Mucosa of descending colon (tissue), 3 donors: ENCODE data around the gene MCM7. TPM values are rescaled to one million over a fixed set of nuclear protein-coding genes. Genes with fewer than 3 reads are reported as not detected.
A peak's percentile ranks its signal among the peaks of the same experiment; 100 is the strongest.

Experiments used
- ATAC-seq: fragments of 200-7000 bp; cut with Tn5 transposase; one replicate; pipeline ENCODE4 v1.9.1; 2020; ENCODE audit warnings: mild to moderate bottlenecking, moderate library complexity
- DNase-seq, 3 donors: peaks; one replicate each; pipeline ENCODE4 v3.0.0-alpha.2; 2020
- H3K36me3 ChIP-seq: fragments of 200-600 bp; one replicate; pipeline ENCODE4 v1.8.0; 2021; ENCODE audit warnings: low read depth, mild to moderate bottlenecking
- H3K4me1 ChIP-seq: fragments of 200-600 bp; one replicate; pipeline ENCODE4 v1.8.0; 2021; ENCODE audit warnings: low read depth, mild to moderate bottlenecking
- H3K4me3 ChIP-seq: fragments of 200-600 bp; one replicate; pipeline ENCODE4 v1.8.0; 2021; ENCODE audit warnings: mild to moderate bottlenecking
- H3K9me3 ChIP-seq: fragments of 200-600 bp; one replicate; pipeline ENCODE4 v1.8.0; 2021; ENCODE audit warnings: mild to moderate bottlenecking
- intact Hi-C, 2 donors: fragments of 100-400 bp; cut with DNase I in 1 of 2; cut with micrococcal nuclease in 1 of 2; formaldehyde crosslinking; loops; one replicate each; pipeline versions ENCODE4 v1.11.0 to v1.11.1; 2022; cut with DNase I, micrococcal nuclease
- total RNA-seq, 3 donors: library from RNA; stranded (reverse); fragmentation: NEBNext Ultra II Directional in 2 of 3; extraction: Animal tissue kit (Norgen Biotek cat#: 25700) in 2 of 3; gene quantifications; one replicate each; pipeline versions ENCODE4 v1.2.1 to v1.2.4, GENCODE V29; 2021 to 2023
- TF ChIP-seq, protein P1 (sequence below): fragments of 200-600 bp; IDR thresholded peaks from one replicate; pipeline ENCODE4 v1.8.0; 2022; ENCODE audit warnings: antibody characterized with exemption, mild to moderate bottlenecking
- donor health status: DM: no; HTN: no; CAD: no; lungs with moderate emphysema.
- donor health status: DM: no; HTN: no; CAD: no.
- donor health status: DM: no; HTN: yes; CAD: no.

Gene MCM7
- total RNA-seq, 3 donors from 2014 or later, result 62.7 to 92.2 (median 65.5) TPM

DNA sequence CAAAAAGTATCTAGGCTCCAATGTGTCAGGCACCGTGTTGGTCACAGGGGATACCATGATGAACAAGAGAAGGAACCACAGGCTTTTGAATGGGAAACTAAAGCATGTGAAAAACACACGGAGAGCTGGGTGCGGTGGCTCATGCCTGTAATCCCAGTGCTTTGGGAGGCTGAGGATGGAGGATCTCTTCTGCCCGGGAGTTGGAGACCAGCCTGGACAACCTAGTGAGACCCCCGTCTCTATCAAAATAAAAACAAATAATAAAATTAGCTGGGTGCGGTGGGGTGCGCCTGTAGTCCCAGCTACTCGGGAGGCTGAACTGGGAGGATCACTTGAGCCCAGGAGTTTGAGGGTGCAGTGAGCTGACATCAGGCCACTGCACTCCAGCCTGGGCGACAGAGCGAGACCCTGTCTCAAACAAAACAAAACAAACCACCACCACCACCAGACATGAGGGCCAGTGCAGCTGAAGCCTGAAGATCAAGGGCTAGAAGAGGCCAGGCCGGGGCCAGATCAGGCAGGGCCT lies 13.0 kb downstream of the MCM7 start:
- ATAC-seq (no peak), DNase-seq (no peak)
- TF ChIP-seq, protein P1, sequence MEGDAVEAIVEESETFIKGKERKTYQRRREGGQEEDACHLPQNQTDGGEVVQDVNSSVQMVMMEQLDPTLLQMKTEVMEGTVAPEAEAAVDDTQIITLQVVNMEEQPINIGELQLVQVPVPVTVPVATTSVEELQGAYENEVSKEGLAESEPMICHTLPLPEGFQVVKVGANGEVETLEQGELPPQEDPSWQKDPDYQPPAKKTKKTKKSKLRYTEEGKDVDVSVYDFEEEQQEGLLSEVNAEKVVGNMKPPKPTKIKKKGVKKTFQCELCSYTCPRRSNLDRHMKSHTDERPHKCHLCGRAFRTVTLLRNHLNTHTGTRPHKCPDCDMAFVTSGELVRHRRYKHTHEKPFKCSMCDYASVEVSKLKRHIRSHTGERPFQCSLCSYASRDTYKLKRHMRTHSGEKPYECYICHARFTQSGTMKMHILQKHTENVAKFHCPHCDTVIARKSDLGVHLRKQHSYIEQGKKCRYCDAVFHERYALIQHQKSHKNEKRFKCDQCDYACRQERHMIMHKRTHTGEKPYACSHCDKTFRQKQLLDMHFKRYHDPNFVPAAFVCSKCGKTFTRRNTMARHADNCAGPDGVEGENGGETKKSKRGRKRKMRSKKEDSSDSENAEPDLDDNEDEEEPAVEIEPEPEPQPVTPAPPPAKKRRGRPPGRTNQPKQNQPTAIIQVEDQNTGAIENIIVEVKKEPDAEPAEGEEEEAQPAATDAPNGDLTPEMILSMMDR, result no peak
- Histone ChIP-seq H3K4me3 (no peak overlapping the region), H3K4me1 (peaks cover 6% of the 10 kb centered on the region), H3K36me3 (peaks cover 7% of the 10 kb centered on the region), H3K9me3 (no peaks in the 10 kb centered on the region)
- intact Hi-C loops, result no loop called here

DNA sequence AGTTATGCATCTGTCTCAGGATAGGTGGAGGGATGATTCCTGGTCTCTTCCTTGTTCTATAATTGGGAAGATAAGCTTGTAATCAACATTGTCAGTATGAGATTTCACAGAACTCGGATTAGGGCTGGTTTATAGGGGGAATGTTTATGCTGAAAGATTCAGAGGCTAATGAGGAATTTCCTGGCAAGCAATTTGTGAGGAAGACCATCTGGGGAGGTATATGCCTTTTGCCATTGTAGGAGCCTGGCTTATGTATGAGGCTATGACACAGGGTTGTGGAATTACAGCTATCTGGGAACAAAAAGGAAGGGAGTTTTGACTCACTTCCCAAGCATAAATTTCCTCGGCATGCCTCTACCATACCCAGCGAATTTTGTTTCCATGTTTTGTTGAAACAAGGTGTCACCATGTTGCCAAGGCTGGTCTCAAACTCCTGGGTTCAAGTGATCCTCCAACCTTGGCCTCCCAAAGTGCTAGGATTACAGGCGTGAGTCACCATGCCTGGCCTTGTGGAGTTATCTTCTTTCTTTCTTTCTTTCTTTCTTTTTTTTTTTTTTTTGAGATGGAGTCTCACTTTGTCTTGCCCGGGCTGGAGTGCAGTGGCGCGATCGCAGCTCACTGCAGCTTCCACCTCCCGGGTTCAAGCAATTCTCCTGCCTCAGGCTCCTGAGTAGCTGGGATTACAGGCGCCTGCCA lies 14.0 kb downstream of the MCM7 start:
- Histone ChIP-seq H3K9me3 (no peaks in the 10 kb centered on the region), H3K4me3 (no peak overlapping the region), H3K4me1 (peaks cover 12% of the 10 kb centered on the region), H3K36me3 (peaks cover 7% of the 10 kb centered on the region)
- DNase-seq, result no peak
- ATAC-seq, result no peak
- TF ChIP-seq, protein P1, result no peak
- intact Hi-C loops, result no loop called here

DNA sequence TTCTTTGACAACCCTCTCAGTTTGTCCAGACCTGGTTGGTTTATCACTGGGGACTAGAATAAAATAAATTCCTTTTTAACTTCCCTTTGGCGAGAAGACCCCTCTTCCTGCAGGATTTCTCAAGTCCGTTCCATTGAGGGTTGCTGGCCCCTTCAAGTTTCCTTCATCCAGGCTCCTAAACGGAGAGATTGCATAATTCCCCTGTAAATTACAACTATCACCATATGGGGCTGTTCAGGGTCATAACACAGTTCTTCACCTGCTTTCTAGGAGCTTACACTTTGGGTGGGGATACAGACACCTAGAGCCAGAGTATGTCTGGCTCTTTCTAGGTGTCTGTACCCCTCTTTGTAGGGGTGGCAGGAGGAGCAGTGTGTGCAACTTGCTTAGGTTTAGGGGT lies 15.7 kb downstream of the MCM7 start:
- intact Hi-C loops, result no loop called here
- no peaks in the 10 kb centered on the region for H3K9me3 ChIP-seq
- peaks cover 20% of the 10 kb centered on the region for H3K4me1 ChIP-seq
- no peaks in the 10 kb centered on the region for H3K36me3 ChIP-seq
- no peak for DNase-seq
- H3K4me3 ChIP-seq, result no peak overlapping the region
- ATAC-seq, result no peak
- TF ChIP-seq, protein P1, result no peak

DNA sequence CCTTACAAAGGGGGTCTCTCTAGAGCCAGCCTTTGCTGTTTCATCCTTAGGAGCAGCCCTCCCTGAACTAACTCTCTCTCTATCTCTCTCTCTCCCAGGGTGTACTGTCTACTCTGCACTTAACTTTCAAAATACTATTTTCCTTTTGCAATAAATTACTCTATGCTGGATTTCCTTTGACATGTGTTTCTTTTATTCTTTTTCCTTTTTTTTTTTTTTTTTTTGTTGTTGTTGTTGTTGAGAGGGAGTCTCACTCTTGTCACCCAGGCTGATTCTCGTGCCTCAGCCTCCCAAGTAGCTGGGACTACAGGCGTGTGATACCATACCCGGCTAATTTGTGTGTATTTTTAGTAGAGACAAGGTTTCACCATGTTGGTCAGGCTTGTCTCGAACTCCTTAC lies 18.2 kb downstream of the MCM7 start:
- TF ChIP-seq, protein P1, result no peak
- Histone ChIP-seq H3K4me1 (peaks cover 40% of the 10 kb centered on the region), H3K9me3 (no peaks in the 10 kb centered on the region), H3K4me3 (no peak overlapping the region), H3K36me3 (no peaks in the 10 kb centered on the region)
- intact Hi-C loops, result no loop called here
- ATAC-seq, result no peak
- no peak for DNase-seq

DNA sequence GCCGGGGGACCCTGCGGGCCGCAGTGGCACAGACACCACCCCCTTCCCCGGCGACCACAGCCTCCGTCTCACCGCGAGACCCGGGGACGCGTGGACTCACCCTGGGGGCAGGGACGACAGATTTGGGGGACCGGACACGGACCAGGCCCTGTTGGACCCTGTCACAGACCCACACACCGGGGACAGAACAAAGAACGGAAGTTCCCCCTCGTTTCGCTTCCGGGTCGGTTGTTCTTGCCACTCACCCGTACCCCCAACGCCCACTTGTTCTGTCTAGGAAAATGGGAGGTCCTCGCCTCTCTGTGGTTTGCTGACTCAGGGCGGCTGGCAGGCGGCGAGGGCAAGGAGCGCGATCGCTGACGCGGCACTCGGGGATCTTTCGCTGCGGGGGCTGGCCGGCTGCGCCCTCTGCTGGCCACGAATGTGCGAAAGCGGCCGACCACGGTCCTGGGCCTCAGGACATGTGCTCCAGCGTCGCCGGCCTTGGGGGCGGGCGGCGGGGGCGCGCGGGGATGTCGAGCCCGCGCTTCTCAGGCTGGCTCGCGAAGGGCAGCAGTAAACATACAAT lies 19.6 kb downstream of the MCM7 start, which contains the start of gene ZNF3:
ZNF3 (minus strand) TSS at position 189 of the 568 bp plus-strand sequence. CDS start 4,366 bp downstream, outside the sequence.
- peak; percentile 98 to 99 (median 98) for DNase-seq
- intact Hi-C loops, result no loop called here
- peak; percentile 87 for ATAC-seq
- Histone ChIP-seq H3K9me3 (no peaks in the 10 kb centered on the region), H3K4me1 (peaks cover 52% of the 10 kb centered on the region), H3K36me3 (no peaks in the 10 kb centered on the region), H3K4me3 (peak within 1 kb of the TSS; percentile 73)
- TF ChIP-seq, protein P1, result peak; percentile 90
